Dermis microvascular lymphatic vessel endothelial cell (primary cell): ENCODE data around the gene INO80B. TPM values are rescaled to one million over a fixed set of nuclear protein-coding genes. Genes with fewer than 3 reads are reported as not detected.
"Not testable (repeated sequence)": the region's sequence is repeated elsewhere in the genome, so short reads cannot be mapped to it uniquely, and the experiment has no call there.

ENCODE experiments used
- DNase-seq, 2 donors: peaks; one replicate each; pipeline versions ENCODE4 v3.0.0 to v3.0.0-alpha.2; 2010; ENCODE audit warnings: low read depth in 2 of 2
- total RNA-seq: library from RNA; depleted of rRNA; stranded (reverse); fragments of >200 nt; gene quantifications from 2 replicates; pipeline ENCODE4 v1.2.1, GENCODE V29; 2014

Gene INO80B
- total RNA-seq, 1 donor from 2014 or later = 4.1 TPM

GRCh38 chr2:74447230-74447999, 7.5 kb upstream of the INO80B start:
- DNase-seq = no peak

- DNase-seq = no peak
Measured at GRCh38 chr2:74448771-74449170, 6.1 kb upstream of the INO80B start.

- no peak for DNase-seq
Measured at GRCh38 chr2:74450570-74451190, 4.2 kb upstream of the INO80B start.

GRCh38 chr2:74457129-74457548, 2.3 kb downstream of the INO80B start:
- DNase-seq = no peak

GRCh38 chr2:74457549-74458131, 2.8 kb downstream of the INO80B start:
- peak in 1 of 2 donors; percentile 69 for DNase-seq

GRCh38 chr2:74458132-74458937, 3.4 kb downstream of the INO80B start, which contains the start of gene WBP1:
Gene WBP1, plus strand, starts transcription at chr2:74458438. Its CDS starts 165 bp downstream, at chr2:74458603.
- peak; percentile 100 for DNase-seq

GRCh38 chr2:74458938-74459363, 4.1 kb downstream of the INO80B start:
- no peak for DNase-seq

- not testable (repeated sequence) for DNase-seq
Measured at GRCh38 chr2:74459503-74460118, 4.7 kb downstream of the INO80B start.

- not testable (repeated sequence) for DNase-seq
Measured at GRCh38 chr2:74460187-74460586, 5.3 kb downstream of the INO80B start.

GRCh38 chr2:74461187-74462053, 6.5 kb downstream of the INO80B start:
- DNase-seq = no peak

GRCh38 chr2:74462054-74462785, 7.3 kb downstream of the INO80B start:
- DNase-seq = no peak

- no peak for DNase-seq
Measured at GRCh38 chr2:74462786-74463105, 7.9 kb downstream of the INO80B start.

- no peak for DNase-seq
Measured at GRCh38 chr2:74464406-74464805, 9.5 kb downstream of the INO80B start.

GRCh38 chr2:74470742-74471141, 15.9 kb downstream of the INO80B start:
- DNase-seq = not testable (repeated sequence)

- no peak for DNase-seq
Measured at GRCh38 chr2:74471332-74472065, 16.6 kb downstream of the INO80B start.

- DNase-seq = peak; percentile 87 to 94
Measured at GRCh38 chr2:74472086-74472944, 17.4 kb downstream of the INO80B start, which contains the start of gene MRPL53. Gene MRPL53, minus strand, starts transcription at chr2:74472680. Its CDS starts 20 bp downstream, at chr2:74472660.

GRCh38 chr2:74472945-74473258, 18.0 kb downstream of the INO80B start:
- no peak for DNase-seq

GRCh38 chr2:74474481-74474880, 19.6 kb downstream of the INO80B start:
- DNase-seq = no peak
